GM12878 (cell line): ENCODE results near the gene GLB1L3. TPM values are rescaled to one million over a fixed set of nuclear protein-coding genes. Genes with fewer than 3 reads are reported as not detected.

Experiments used
- ATAC-seq: fragments of 200-7000 bp; cut with Tn5 transposase; 3 replicates; pipeline ENCODE4 v1.9.1; 2020; ENCODE audit warnings: mild to moderate bottlenecking, moderate library complexity
- BruUV-seq: library from RNA; stranded (reverse); fragments of 400-500 nt; replicated peaks from 2 replicates; lab custom pipeline; 2021; lab: Mats Ljungman, UMichigan
- CTCF ChIA-PET: fragments of 300-600 bp; sonication (Branson Sonifier 250); formaldehyde crosslinking; extraction: SDS; loops from one replicate; lab custom pipeline; 2021; ENCODE audit warnings: inconsistent platforms; lab: Yijun Ruan, JAX
- POLR2A ChIA-PET: fragments of 350-600 bp; formaldehyde crosslinking; extraction: SDS; loops from one replicate; lab custom pipeline; 2021; ENCODE audit warnings: inconsistent platforms; lab: Charles Lee
- RAD21 ChIA-PET: fragments of 300-600 bp; sonication (Branson Sonifier 250); formaldehyde crosslinking; loops from one replicate; lab custom pipeline; 2023; ENCODE audit warnings: antibody characterized with exemption; ENCODE audit not compliant: unreplicated experiment; lab: Charles Lee
- SMC1A ChIA-PET: fragments of 300-600 bp; sonication (Branson Sonifier 250); formaldehyde crosslinking; loops from one replicate; lab custom pipeline; 2023; ENCODE audit not compliant: unreplicated experiment, uncharacterized antibody; lab: Charles Lee
- DNase-seq: peaks from one replicate; pipeline ENCODE4 v3.0.0-alpha.2; 2011; ENCODE audit warnings: low read depth, low spot score
- FAIRE-seq: peaks from 3 replicates; lab custom pipeline; 2011; peaks lifted over from hg19 to GRCh38; lab: Jason Lieb, UNC
- H2AFZ ChIP-seq: 2 replicates; pipeline ENCODE4 v1.6.0; 2011; ENCODE audit warnings: low read depth, low read length, control low read depth; ENCODE audit not compliant: control insufficient read depth
- H3K27ac ChIP-seq: 2 replicates; pipeline ENCODE4 v1.5.1; 2011; ENCODE audit warnings: control low read depth; ENCODE audit not compliant: control insufficient read depth, insufficient read depth
- H3K27me3 ChIP-seq, 2 experiments: replicated peaks in 1 of 2; 2 replicates each; pipeline versions ENCODE4 v1.6.0 to v1.6.1; 2011; ENCODE audit warnings: low read length in 1 of 2; ENCODE audit not compliant: control insufficient read depth in 2 of 2, insufficient read depth in 2 of 2
- H3K36me3 ChIP-seq, 2 experiments: 2 replicates each; pipeline ENCODE4 v1.5.1; 2011; ENCODE audit warnings: low read length in 1 of 2; ENCODE audit not compliant: control insufficient read depth in 2 of 2, insufficient read depth in 2 of 2
- H3K4me1 ChIP-seq: 2 replicates; pipeline ENCODE4 v1.6.1; 2011; ENCODE audit warnings: mild to moderate bottlenecking, low read length, moderate library complexity, mixed read lengths; ENCODE audit not compliant: control insufficient read depth, insufficient read depth
- H3K4me2 ChIP-seq: 2 replicates; pipeline ENCODE4 v1.6.0; 2011; ENCODE audit warnings: control low read depth; ENCODE audit not compliant: control insufficient read depth, insufficient read depth
- H3K4me3 ChIP-seq: fragments of 200-600 bp; sonication (generic); 2 replicates; pipeline ENCODE4 v1.5.1; 2016
- H3K79me2 ChIP-seq: 2 replicates; pipeline ENCODE4 v1.6.0; 2011; ENCODE audit warnings: low read length; ENCODE audit not compliant: control insufficient read depth, insufficient read depth
- H3K9ac ChIP-seq: 2 replicates; pipeline ENCODE4 v1.8.0; 2011; ENCODE audit warnings: low read length, control low read depth, mixed read lengths; ENCODE audit not compliant: control insufficient read depth, insufficient read depth
- H3K9me3 ChIP-seq: replicated peaks from 3 replicates; pipeline ENCODE4 v1.5.1; 2011; ENCODE audit warnings: mild to moderate bottlenecking, low read length; ENCODE audit not compliant: control insufficient read depth, insufficient read depth
- H4K20me1 ChIP-seq: 2 replicates; pipeline ENCODE4 v1.6.0; 2011; ENCODE audit not compliant: control insufficient read depth, insufficient read depth
- HSF1 ChIP-seq: fragments of 150-350 bp; IDR thresholded peaks from 2 replicates; pipeline ENCODE4 v1.6.1; 2014; ENCODE audit warnings: mild to moderate bottlenecking, low read depth, low read length
- LARP7 ChIP-seq: fragments of 450-650 bp; IDR thresholded peaks from 2 replicates; pipeline ENCODE4 v1.6.1; 2017; ENCODE audit warnings: mild to moderate bottlenecking
- MYC ChIP-seq: IDR thresholded peaks from 2 replicates; pipeline ENCODE4 v1.6.1; 2011; ENCODE audit warnings: mild to moderate bottlenecking, low read length, moderate library complexity, inconsistent platforms; ENCODE audit not compliant: insufficient read depth, insufficient replicate concordance, insufficient read length, severe bottlenecking
- PML ChIP-seq: IDR thresholded peaks from 2 replicates; pipeline ENCODE4 v1.6.1; 2012; ENCODE audit warnings: low read length, inconsistent platforms
- RBBP5 ChIP-seq: fragments of 200-600 bp; sonication (generic); conservative IDR thresholded peaks from 2 replicates; pipeline ENCODE4 v1.6.1; 2016
- RELA ChIP-seq: fragments of 450-650 bp; IDR thresholded peaks from 2 replicates; pipeline ENCODE4 v1.8.0; 2014; ENCODE audit warnings: borderline replicate concordance; ENCODE audit not compliant: partially characterized antibody
- SMAD1 ChIP-seq: fragments of 450-650 bp; IDR thresholded peaks from 2 replicates; pipeline ENCODE4 v1.6.1; 2018; ENCODE audit warnings: mild to moderate bottlenecking, low read depth; ENCODE audit not compliant: partially characterized antibody
- SMARCA5 ChIP-seq: fragments of 450-650 bp; IDR thresholded peaks from 2 replicates; pipeline ENCODE4 v1.6.1; 2017; ENCODE audit warnings: mild to moderate bottlenecking
- TARDBP ChIP-seq: IDR thresholded peaks from 2 replicates; pipeline ENCODE4 v1.6.1; 2016; ENCODE audit warnings: borderline replicate concordance
- ZBED1 ChIP-seq: IDR thresholded peaks from 2 replicates; pipeline ENCODE4 v1.6.1; 2016; ENCODE audit warnings: borderline replicate concordance
- WGBS: methylation state at CpG from one replicate; pipeline ENCODE4 v1.1.6; 2016; ENCODE audit warnings: low lambda C conversion rate; ENCODE audit not compliant: insufficient replicate concordance, insufficient coverage; ENCODE audit errors: missing lambda C conversion rate; 5-methylcytosine and 5-hydroxymethylcytosine counted together
- in situ Hi-C: fragments of 300-500 bp; cut with MboI; formaldehyde crosslinking; loops from 9 replicates; pipeline ENCODE4 v1.14.3; 2018; ENCODE audit warnings: mixed read lengths
- intact Hi-C: fragments of 100-400 bp; cut with micrococcal nuclease; formaldehyde crosslinking; loops from one replicate; pipeline ENCODE4 v1.14.2; 2022; ENCODE audit not compliant: unreplicated experiment
- polyA plus RNA-seq, 11 experiments: library from polyadenylated mRNA; depleted of rRNA in 4 of 11; unstranded in 6 of 11; stranded (reverse) in 5 of 11; fragments of >200 nt; fragmentation: Nextera tagmentation in 4 of 11; fragmentation: Illumina TruSeq in 1 of 11; extraction: Ambion mirVana in 4 of 11; extraction: Trizol in 1 of 11; gene quantifications; 1 replicate in 1 of 11; 2 replicates in 10 of 11; pipeline versions ENCODE4 v1.2.1 to v1.2.3, GENCODE V29; 2011 to 2016; ENCODE audit warnings: inconsistent platforms in 2 of 11, missing spikeins in 2 of 11, low read depth in 1 of 11
- total RNA-seq, 4 experiments: library from RNA; depleted of rRNA in 3 of 4; stranded (reverse); fragments of >200 nt in 3 of 4; fragmentation: Illumina TruSeq in 1 of 4; extraction: Trizol in 1 of 4; gene quantifications; 2 replicates each; pipeline versions ENCODE4 v1.2.1 to v1.2.3, GENCODE V29; 2013 to 2021

The GLB1L3 gene
- total and polyA plus RNA-seq, 10 of the 15 experiments (the other 5 are each of a cell fraction or from before 2014, with no cell fraction given), result 0.53 to 2.9 (median 1.9) TPM; not detected in 1

- in situ Hi-C loops, result no loop called here
- H3K9ac ChIP-seq, result no peak overlapping the region
- TF ChIP-seq MYC, result no peak
- TF ChIP-seq SMARCA5, result no peak
- no peak for TF ChIP-seq ZBED1
- TF ChIP-seq LARP7, result no peak
- TF ChIP-seq TARDBP, result no peak
- no peak for TF ChIP-seq HSF1
- no peak for TF ChIP-seq PML
- TF ChIP-seq SMAD1, result no peak
- no peak for TF ChIP-seq RBBP5
- TF ChIP-seq RELA, result no peak
- ChIA-PET RAD21 (no interaction called here), POLR2A (no interaction called here), SMC1A (no interaction called here), CTCF (no interaction called here)
- ATAC-seq, result no peak
- no peaks in the 10 kb centered on the region for H3K79me2 ChIP-seq
- no peak overlapping the region for H3K4me3 ChIP-seq
- H3K9me3 ChIP-seq, result no peaks in the 10 kb centered on the region
- H3K4me2 ChIP-seq, result no peak overlapping the region
- no peaks in the 10 kb centered on the region for H3K36me3 ChIP-seq
- no TSS peak for BruUV-seq
- no peaks in the 10 kb centered on the region for H3K4me1 ChIP-seq
- no peak overlapping the region for H3K27ac ChIP-seq
- peaks cover 0 to 2% of the 10 kb centered on the region in 2 experiments; a peak in 1 of 4 replicates for H3K27me3 ChIP-seq
- WGBS, result 22% methylated on average over 9 of the region's 9 CpGs
- H2AFZ ChIP-seq, result no peak overlapping the region
- no peaks in the 10 kb centered on the region for H4K20me1 ChIP-seq
- FAIRE-seq, result no peak
- no peak for DNase-seq
- intact Hi-C loops, result no loop called here
Observed at GRCh38 chr11:134294664-134295063, 18.5 kb downstream of the GLB1L3 start.
